IMR-90 (cell line): Measurements from ENCODE around the gene TMEM53. TPM values are rescaled to one million over a fixed set of nuclear protein-coding genes. Genes with fewer than 3 reads are reported as not detected.

Experiments
- ATAC-seq: fragments of 200-7000 bp; cut with Tn5 transposase; 2 replicates; pipeline ENCODE4 v1.9.1; 2020; ENCODE audit warnings: low read depth, mild to moderate bottlenecking, moderate library complexity
- BruUV-seq: library from RNA; stranded (reverse); fragments of 400-500 nt; replicated peaks from 2 replicates; lab custom pipeline; 2021; lab: Mats Ljungman, UMichigan
- CTCF ChIA-PET: fragments of 300-600 bp; formaldehyde crosslinking; extraction: SDS; loops from one replicate; lab custom pipeline; 2021; ENCODE audit warnings: antibody characterized with exemption; lab: Yijun Ruan, JAX
- POLR2A ChIA-PET: fragments of 300-600 bp; sonication (Branson Sonifier 250); formaldehyde crosslinking; loops from one replicate; lab custom pipeline; 2022; ENCODE audit warnings: antibody characterized with exemption; ENCODE audit not compliant: unreplicated experiment; lab: Charles Lee
- DNase-seq: peaks from one replicate; pipeline ENCODE4 v3.0.0; 2013
- H2AFZ ChIP-seq: replicated peaks from 2 replicates; pipeline ENCODE3; 2013; ENCODE audit warnings: low read length, mild to moderate bottlenecking; ENCODE audit not compliant: poor library complexity
- H2AK5ac ChIP-seq: 2 replicates; pipeline ENCODE4 v1.6.1; 2013; ENCODE audit warnings: low read depth, low read length, inconsistent platforms
- H2AK9ac ChIP-seq: replicated peaks from 2 replicates; pipeline ENCODE3; 2013; ENCODE audit warnings: mild to moderate bottlenecking, low read depth, low read length, moderate library complexity; ENCODE audit not compliant: poor library complexity
- H2BK120ac ChIP-seq: 2 replicates; pipeline ENCODE4 v1.6.1; 2013; ENCODE audit warnings: low read depth, low read length, inconsistent platforms
- H2BK15ac ChIP-seq: 3 replicates; pipeline ENCODE4 v1.6.1; 2013; ENCODE audit warnings: low read depth, low read length, inconsistent platforms
- H2BK20ac ChIP-seq: 2 replicates; pipeline ENCODE4 v1.6.1; 2013; ENCODE audit warnings: low read depth, mild to moderate bottlenecking, inconsistent platforms, low read length, moderate library complexity
- H2BK5ac ChIP-seq: 2 replicates; pipeline ENCODE4 v1.6.1; 2013; ENCODE audit warnings: mild to moderate bottlenecking, low read depth, low read length, inconsistent platforms; ENCODE audit not compliant: poor library complexity, severe bottlenecking
- H3K14ac ChIP-seq: replicated peaks from 2 replicates; pipeline ENCODE4 v1.6.1; 2013; ENCODE audit warnings: low read depth, low read length, inconsistent platforms
- H3K18ac ChIP-seq: 2 replicates; pipeline ENCODE4 v1.6.1; 2013; ENCODE audit warnings: low read depth, low read length, control low read depth
- H3K23ac ChIP-seq: 2 replicates; pipeline ENCODE4 v1.6.1; 2013; ENCODE audit warnings: low read depth, low read length, inconsistent platforms
- H3K27ac ChIP-seq: 2 replicates; pipeline ENCODE4 v1.5.1; 2013; ENCODE audit warnings: mild to moderate bottlenecking, control low read depth, low read length; ENCODE audit not compliant: insufficient read depth
- H3K27me3 ChIP-seq: 2 replicates; pipeline ENCODE4 v1.6.1; 2013; ENCODE audit warnings: low read length; ENCODE audit not compliant: control insufficient read depth, insufficient read depth
- H3K36me3 ChIP-seq: 2 replicates; pipeline ENCODE4 v1.6.1; 2013; ENCODE audit warnings: low read length, mixed read lengths; ENCODE audit not compliant: control insufficient read depth, insufficient read depth
- H3K4ac ChIP-seq: 2 replicates; pipeline ENCODE4 v1.6.1; 2013; ENCODE audit warnings: low read depth, low read length, inconsistent platforms
- H3K4me1 ChIP-seq: 2 replicates; pipeline ENCODE4 v1.6.1; 2013; ENCODE audit warnings: low read length, mixed read lengths; ENCODE audit not compliant: control insufficient read depth, insufficient read depth
- H3K4me2 ChIP-seq: 2 replicates; pipeline ENCODE4 v1.6.1; 2013; ENCODE audit warnings: low read depth, mild to moderate bottlenecking, control low read depth, low read length, moderate library complexity
- H3K4me3 ChIP-seq: 2 replicates; pipeline ENCODE4 v1.5.1; 2013; ENCODE audit warnings: low read depth, mild to moderate bottlenecking, control low read depth, low read length, moderate library complexity; ENCODE audit not compliant: insufficient read depth
- H3K56ac ChIP-seq: 2 replicates; pipeline ENCODE4 v1.6.1; 2013; ENCODE audit warnings: low read length, inconsistent platforms; ENCODE audit not compliant: insufficient read depth; ENCODE audit errors: extremely low read depth
- H3K79me1 ChIP-seq, 2 experiments: 2 replicates each; pipeline ENCODE4 v1.6.1; 2013; ENCODE audit warnings: low read length in 2 of 2, inconsistent platforms in 1 of 2, low read depth in 1 of 2
- H3K9ac ChIP-seq: 2 replicates; pipeline ENCODE4 v1.6.1; 2013; ENCODE audit warnings: low read depth, low read length, control low read depth
- H3K9me1 ChIP-seq: 2 replicates; pipeline ENCODE4 v1.6.1; 2013; ENCODE audit warnings: low read length, inconsistent platforms; ENCODE audit not compliant: insufficient read depth
- H3K9me3 ChIP-seq: 2 replicates; pipeline ENCODE4 v1.6.1; 2013; ENCODE audit warnings: low read length; ENCODE audit not compliant: control insufficient read depth, insufficient read depth
- H4K20me1 ChIP-seq: 2 replicates; pipeline ENCODE4 v1.6.1; 2013; ENCODE audit warnings: low read length, inconsistent platforms; ENCODE audit not compliant: insufficient read depth
- H4K5ac ChIP-seq: 2 replicates; pipeline ENCODE4 v1.6.1; 2013; ENCODE audit warnings: mild to moderate bottlenecking, low read depth, low read length, control low read depth
- H4K8ac ChIP-seq, 2 experiments: 2 replicates each; pipeline ENCODE4 v1.6.1; 2013; ENCODE audit warnings: low read depth in 2 of 2, low read length in 2 of 2, control low read depth in 1 of 2, inconsistent platforms in 1 of 2
- H4K91ac ChIP-seq: 2 replicates; pipeline ENCODE4 v1.6.1; 2013; ENCODE audit warnings: low read depth, low read length, inconsistent platforms; ENCODE audit not compliant: insufficient read depth
- BHLHE40 ChIP-seq: fragments of 150-350 bp; IDR thresholded peaks from 2 replicates; pipeline ENCODE4 v1.6.1; 2016; ENCODE audit warnings: mild to moderate bottlenecking, low read depth, low read length
- CEBPB ChIP-seq: IDR thresholded peaks from 2 replicates; pipeline ENCODE4 v1.6.1; 2012; ENCODE audit warnings: low read depth, low read length, improper control_type of control experiment
- ELK1 ChIP-seq: fragments of 150-350 bp; IDR thresholded peaks from 2 replicates; pipeline ENCODE4 v1.6.1; 2016; ENCODE audit warnings: low read depth, mild to moderate bottlenecking, low read length, moderate library complexity, borderline replicate concordance
- MAZ ChIP-seq: IDR thresholded peaks from 2 replicates; pipeline ENCODE4 v1.6.1; 2012; ENCODE audit warnings: low read depth, mild to moderate bottlenecking, low read length, improper control_type of control experiment, moderate library complexity, borderline replicate concordance
- MXI1 ChIP-seq: IDR thresholded peaks from 2 replicates; pipeline ENCODE4 v1.6.1; 2012; ENCODE audit warnings: low read depth, mild to moderate bottlenecking, low read length, moderate library complexity, borderline replicate concordance
- NFE2L2 ChIP-seq: fragments of 150-350 bp; IDR thresholded peaks from 2 replicates; pipeline ENCODE4 v1.6.1; 2016; ENCODE audit warnings: low read depth, mild to moderate bottlenecking, low read length
- POLR2A ChIP-seq: IDR thresholded peaks from 2 replicates; pipeline ENCODE4 v1.6.1; 2012; ENCODE audit warnings: mild to moderate bottlenecking, low read depth, low read length
- RAD21 ChIP-seq: IDR thresholded peaks from 2 replicates; pipeline ENCODE4 v1.6.1; 2012; ENCODE audit warnings: low read length, improper control_type of control experiment
- RCOR1 ChIP-seq: IDR thresholded peaks from 2 replicates; pipeline ENCODE4 v1.6.1; 2012; ENCODE audit warnings: mild to moderate bottlenecking, low read length, improper control_type of control experiment; ENCODE audit not compliant: insufficient replicate concordance
- RFX5 ChIP-seq: IDR thresholded peaks from 2 replicates; pipeline ENCODE4 v1.8.0; 2012; ENCODE audit warnings: low read depth, mild to moderate bottlenecking, low read length, moderate library complexity
- SMC3 ChIP-seq: fragments of 150-350 bp; IDR thresholded peaks from 2 replicates; pipeline ENCODE4 v1.6.1; 2016; ENCODE audit warnings: low read depth, mild to moderate bottlenecking, antibody characterized with exemption, low read length, moderate library complexity
- WGBS, 2 experiments: methylation state at CpG; one replicate each; pipeline versions ENCODE4 v1.1.5 to v1.1.7; 2013; ENCODE audit warnings: missing lambda C conversion rate in 2 of 2; ENCODE audit not compliant: insufficient read length in 1 of 2; ENCODE audit errors: extremely low coverage in 2 of 2; 5-methylcytosine and 5-hydroxymethylcytosine counted together
- dilution Hi-C: fragments of 300-500 bp; cut with HindIII; formaldehyde crosslinking; loops from one replicate; pipeline ENCODE4 v1.14.3; 2018; ENCODE audit warnings: low sequenced_read_pairs; ENCODE audit not compliant: unreplicated experiment
- in situ Hi-C: fragments of 300-500 bp; cut with MboI; formaldehyde crosslinking; loops from 3 replicates; pipeline ENCODE4 v1.14.3; 2019; ENCODE audit warnings: low sequenced_read_pairs, inconsistent platforms, mixed read lengths
- intact Hi-C: fragments of 100-400 bp; cut with micrococcal nuclease; formaldehyde crosslinking; loops from 2 replicates; pipeline ENCODE4 v1.10.0; 2022
- polyA plus RNA-seq, 3 experiments: library from polyadenylated mRNA; depleted of rRNA; stranded (reverse); fragments of >200 nt; gene quantifications; 2 replicates each; pipeline ENCODE4 v1.2.3, GENCODE V29; 2012; ENCODE audit warnings: low replicate concordance in 1 of 3
- total RNA-seq: library from RNA; depleted of rRNA; stranded (reverse); fragments of >200 nt; gene quantifications from 2 replicates; pipeline ENCODE4 v1.2.3, GENCODE V29; 2012

Gene TMEM53
- total and polyA plus RNA-seq, 2 of the 4 experiments (the other 2 are of a cell fraction): 2.7 to 6.3 TPM

GRCh38 chr1:44723064-44723463, 48.8 kb upstream of the TMEM53 start:
- Histone ChIP-seq H2BK15ac (no peak overlapping the region), H4K8ac (no peak overlapping the region), H3K4me1 (peaks cover 3% of the 10 kb centered on the region; the same call in 1 of the 2 replicates), H2AK5ac (no peak overlapping the region), H2AK9ac (no peak overlapping the region), H3K9ac (no peak overlapping the region), H2BK5ac (no peak overlapping the region), H2BK120ac (no peak overlapping the region), H3K14ac (no peak overlapping the region), H3K27me3 (no peaks in the 10 kb centered on the region), H3K36me3 (no peaks in the 10 kb centered on the region), H4K5ac (no peak overlapping the region), H3K9me3 (no peaks in the 10 kb centered on the region), H3K9me1 (peaks cover 6% of the 10 kb centered on the region; the same call in 1 of the 2 replicates), H3K4me3 (no peak overlapping the region), H3K79me1 (no peaks in the 10 kb centered on the region), H4K20me1 (no peaks in the 10 kb centered on the region), H3K27ac (no peak overlapping the region), H2BK20ac (no peak overlapping the region), H3K56ac (no peak overlapping the region), H2AFZ (no peak overlapping the region), H4K91ac (no peak overlapping the region), H3K18ac (no peak overlapping the region), H3K23ac (no peak overlapping the region), H3K4ac (no peak overlapping the region), H3K4me2 (no peak overlapping the region)
- no peak for DNase-seq
- no CpG with 5 or more reads among the region's 9 CpGs for WGBS, 2 experiments
- in situ Hi-C loops (no loop called here), dilution Hi-C loops (no loop called here), intact Hi-C loops (no loop called here)
- no TSS peak for BruUV-seq
- ATAC-seq: no peak
- no peak for TF ChIP-seq ELK1
- TF ChIP-seq RAD21: no peak
- no peak for TF ChIP-seq BHLHE40
- TF ChIP-seq NFE2L2: no peak
- TF ChIP-seq RCOR1: no peak
- TF ChIP-seq MAZ: no peak
- TF ChIP-seq MXI1: no peak
- TF ChIP-seq RFX5: no peak
- TF ChIP-seq SMC3: no peak
- TF ChIP-seq CEBPB: no peak
- no peak for TF ChIP-seq POLR2A
- POLR2A ChIA-PET: interaction anchor here (1.7 kb wide), 1 partner anchor 96 kb away, joined by 6 read pairs; no protein-coding TSS in a partner anchor
- CTCF ChIA-PET: no interaction called here
